CD4-positive, alpha-beta T cell treated with Interferon alpha-2 for 1 hour (primary cell): ENCODE measurements around the gene PTPN3.

Experiments used
- DNase-seq, 2 donors: peaks; one replicate each; pipeline ENCODE4 v3.0.0-alpha.2; 2020 to 2022

PTPN3 gene

DNA sequence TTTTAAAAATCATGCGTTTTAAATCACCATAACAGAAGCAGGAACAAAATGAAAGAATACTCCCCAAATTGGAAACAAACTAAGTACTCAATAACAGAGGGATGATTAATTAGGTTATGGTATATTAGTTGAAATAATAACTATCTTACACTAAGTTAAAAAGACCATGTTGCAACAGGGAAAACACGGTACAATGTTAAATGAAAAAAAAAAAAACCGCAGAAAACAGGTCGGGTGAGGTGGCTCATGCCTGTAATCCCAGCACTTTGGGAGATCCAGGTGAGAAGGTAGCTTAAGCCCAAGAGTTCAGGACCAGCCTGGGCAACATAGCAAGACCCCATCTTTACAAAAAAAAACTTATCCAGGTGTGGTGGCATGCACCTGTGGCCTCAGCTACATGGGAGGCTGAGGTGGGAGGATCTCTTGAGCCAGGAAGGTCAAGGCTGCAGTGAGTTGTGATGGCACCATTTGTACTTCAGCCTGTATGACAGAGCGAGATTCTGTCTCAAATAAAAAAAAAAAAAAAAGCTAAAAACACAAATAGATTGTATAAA, 2.4 kb upstream of the PTPN3 start:
- no peak for DNase-seq

- DNase-seq, result no peak
These were observed 1.7 kb upstream of the PTPN3 start for GRCh38 chr9:109499631-109500410.

- no peak for DNase-seq
These were observed 1.1 kb upstream of the PTPN3 start for GRCh38 chr9:109499093-109499630.

DNA sequence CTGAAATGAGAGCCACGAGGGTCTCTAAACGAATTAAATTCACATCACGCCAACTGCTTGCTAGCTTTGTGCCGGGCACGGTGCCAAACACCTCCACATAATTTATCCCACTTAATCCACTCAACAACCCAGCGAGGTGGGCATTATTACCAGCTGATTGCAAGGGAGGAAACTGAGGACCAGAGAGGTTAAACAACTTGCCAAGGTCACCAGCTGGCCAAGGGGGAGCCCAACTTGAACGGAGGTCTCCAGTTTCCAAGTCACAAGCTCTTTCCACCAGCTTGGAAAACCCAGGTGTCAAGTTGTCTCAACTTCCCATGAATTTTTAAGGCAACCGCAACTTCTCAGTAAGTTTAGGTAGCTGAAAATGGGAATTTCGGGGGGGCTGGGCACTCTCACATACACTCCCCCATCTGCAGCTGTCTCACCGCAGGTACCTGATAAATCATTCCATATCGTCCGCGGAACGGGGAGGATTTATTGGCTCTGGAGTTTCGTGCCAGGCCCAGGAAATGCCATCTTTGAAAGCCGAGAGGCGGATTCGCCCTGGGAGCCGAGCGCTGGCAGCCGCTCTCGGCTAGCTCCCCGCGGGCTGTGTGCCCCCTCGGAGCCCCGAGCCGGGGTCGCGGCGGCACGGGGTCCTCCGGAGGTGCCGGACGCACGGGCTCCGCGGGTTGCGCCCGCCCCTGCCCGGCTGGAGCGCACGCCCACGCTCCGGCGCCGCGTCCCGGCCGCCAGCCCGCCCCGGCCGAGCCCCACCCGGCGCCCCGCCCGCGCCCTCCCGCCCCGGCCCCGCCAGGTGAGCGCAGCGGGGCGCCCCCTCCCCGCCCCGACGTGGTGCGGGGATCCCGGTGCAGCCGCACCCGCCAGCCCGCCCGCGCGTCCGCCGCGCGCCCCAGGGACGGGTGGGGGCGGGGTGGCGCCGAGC, 617 bp downstream of the PTPN3 start:
- DNase-seq, result no peak

- no peak for DNase-seq
These were observed 1.3 kb downstream of the PTPN3 start for GRCh38 chr9:109496841-109497225.

GRCh38 chr9:109496218-109496617, 1.9 kb downstream of the PTPN3 start:
- DNase-seq, result no peak

DNA sequence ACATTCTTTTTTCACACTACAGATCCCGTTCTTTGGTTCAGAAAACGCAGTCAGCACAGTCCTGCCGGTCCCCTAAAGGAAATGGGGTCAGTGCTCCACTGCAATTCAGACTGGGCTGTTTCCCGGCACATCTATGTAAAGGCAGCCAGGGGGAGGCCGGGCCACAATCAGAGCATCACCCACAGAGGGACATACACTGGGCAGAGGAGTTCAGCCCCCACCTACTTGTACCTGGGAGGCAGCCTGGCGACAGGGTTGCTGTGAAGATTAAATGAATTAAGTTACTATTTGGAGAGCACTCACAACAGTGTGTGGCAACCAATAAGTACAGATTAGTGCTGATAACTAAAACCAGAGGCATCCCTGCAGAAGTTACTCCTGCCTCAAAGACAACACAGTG, 4.5 kb downstream of the PTPN3 start:
- DNase-seq, result no peak

DNA sequence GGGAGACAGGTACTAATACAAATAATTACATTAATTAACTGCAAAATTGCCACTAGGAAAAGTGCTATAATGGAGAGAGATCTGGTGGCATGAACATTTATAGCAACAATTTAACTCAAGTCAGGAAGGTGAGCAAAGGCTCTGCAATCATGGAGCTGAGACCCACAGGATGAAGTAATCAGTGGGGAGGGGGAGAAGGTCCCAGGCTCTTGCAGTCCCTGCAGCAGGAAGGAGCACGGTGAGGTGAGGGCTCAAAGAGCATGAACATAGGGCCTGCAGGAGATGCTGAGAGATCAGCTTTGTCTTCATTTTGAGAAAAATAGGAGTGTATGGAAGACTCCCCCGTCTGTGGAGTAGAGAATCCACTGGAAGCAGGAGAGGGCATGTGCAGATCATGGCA, 6.5 kb downstream of the PTPN3 start:
- no peak for DNase-seq

GRCh38 chr9:109488791-109489492, 9.2 kb downstream of the PTPN3 start:
- no peak for DNase-seq

GRCh38 chr9:109488351-109488750, 9.8 kb downstream of the PTPN3 start:
- DNase-seq, result no peak

- DNase-seq, result no peak
These were observed 10.9 kb downstream of the PTPN3 start for GRCh38 chr9:109487247-109487646.

GRCh38 chr9:109483744-109484429, 14.2 kb downstream of the PTPN3 start:
- no peak for DNase-seq

DNA sequence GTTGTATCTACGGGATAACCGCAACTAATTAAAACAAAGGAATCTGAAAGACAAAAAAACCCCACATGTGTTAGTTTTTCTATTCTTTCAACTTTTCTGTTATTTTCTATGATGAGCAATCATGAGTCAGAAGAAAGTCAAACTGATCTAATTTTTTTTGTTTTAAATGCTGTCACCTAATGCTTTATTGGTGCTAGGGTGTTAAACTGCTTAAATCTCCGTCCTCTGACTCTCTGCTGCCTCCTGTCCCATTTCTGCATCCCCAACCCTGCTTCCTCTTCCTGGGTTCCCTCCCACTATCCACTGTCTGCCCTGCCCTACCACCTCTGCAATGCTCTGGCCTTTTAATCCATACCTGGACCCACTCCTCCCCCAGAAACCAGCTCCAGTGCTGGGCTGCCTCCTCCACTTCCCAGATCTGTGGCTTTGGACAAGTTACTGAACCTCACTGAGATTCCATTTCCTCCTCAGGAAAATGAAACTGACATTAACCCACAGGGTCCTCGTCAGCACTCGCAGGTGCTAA, 15.7 kb downstream of the PTPN3 start:
- DNase-seq, result no peak

DNA sequence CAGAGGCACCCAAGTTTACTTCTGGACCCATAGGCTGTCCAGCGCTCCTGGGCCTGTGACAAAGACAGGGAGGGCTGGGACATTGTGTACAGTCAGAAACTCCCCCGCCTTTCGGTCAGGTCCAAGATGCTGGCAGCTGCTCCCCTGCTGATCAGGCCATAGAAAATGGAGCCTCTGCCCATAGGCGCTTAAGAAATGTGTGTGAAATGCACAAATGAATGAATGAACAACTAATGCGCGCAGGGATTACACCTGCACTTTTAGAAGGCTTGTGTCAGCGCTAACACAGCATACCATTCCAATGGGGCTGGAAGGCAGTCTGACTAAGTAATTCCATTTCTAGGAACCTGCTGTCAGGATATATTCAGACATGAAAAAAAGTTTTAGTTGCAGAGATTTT, 16.3 kb downstream of the PTPN3 start:
- no peak for DNase-seq

- no peak for DNase-seq
These were observed 18.3 kb downstream of the PTPN3 start for GRCh38 chr9:109479822-109480221.

GRCh38 chr9:109478665-109479380, 19.3 kb downstream of the PTPN3 start:
- DNase-seq, result no peak

DNA sequence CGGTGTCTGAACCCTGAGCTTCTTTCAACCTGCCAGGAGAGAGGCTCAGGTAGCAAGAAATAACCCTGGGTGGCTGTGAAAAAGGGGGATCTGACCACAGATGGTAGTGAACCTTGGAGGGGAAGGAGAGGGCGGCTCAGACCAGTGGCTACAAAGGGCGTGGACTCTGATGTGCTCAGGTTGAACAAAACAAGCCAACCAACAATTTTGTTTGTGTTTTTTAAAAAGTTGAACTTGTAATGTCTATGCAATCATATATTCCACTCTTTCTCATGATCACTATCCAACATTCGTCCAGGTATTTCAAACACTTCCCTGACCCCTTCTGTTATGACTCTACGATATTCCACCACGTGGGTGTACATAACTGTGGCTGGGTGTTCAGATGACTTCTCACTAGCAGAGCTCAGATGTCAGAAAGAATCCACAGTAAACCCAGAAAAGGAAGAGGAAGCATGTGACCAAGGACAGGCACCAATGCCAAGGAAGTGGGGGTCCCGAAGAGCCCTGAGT, 20.0 kb downstream of the PTPN3 start:
- DNase-seq, result no peak

- no peak for DNase-seq
These were observed 20.7 kb downstream of the PTPN3 start for GRCh38 chr9:109477258-109478050.

DNA sequence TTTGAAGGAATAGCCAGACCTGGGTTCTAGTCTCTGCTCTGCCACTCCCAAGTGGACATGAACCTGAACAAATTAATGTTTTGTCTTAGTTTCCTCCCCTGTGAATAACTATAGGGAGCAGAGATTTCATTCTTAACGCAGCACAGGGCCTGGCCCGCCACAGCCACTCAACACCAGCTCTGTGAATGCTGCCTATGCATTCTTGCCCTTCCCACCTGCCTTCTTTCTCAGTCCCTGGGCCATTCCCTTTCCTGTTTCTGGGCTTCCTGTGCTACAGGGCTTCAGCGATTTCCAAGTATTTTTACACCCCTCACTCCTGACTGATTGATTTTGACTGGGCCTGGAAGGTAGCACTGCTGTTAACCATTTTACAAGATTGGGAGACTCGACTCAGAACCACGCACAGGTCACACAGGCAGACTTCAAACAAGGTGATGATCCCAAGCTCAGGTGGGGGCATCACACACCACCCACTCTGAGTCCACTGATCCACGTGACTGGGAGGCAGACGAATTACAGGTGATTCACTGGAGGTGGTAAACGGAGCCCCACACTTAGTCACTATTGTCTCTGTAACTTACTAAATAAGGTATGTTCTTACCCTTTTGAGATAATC, 21.4 kb downstream of the PTPN3 start:
- DNase-seq, result no peak

- DNase-seq, result no peak
These were observed 22.6 kb downstream of the PTPN3 start for GRCh38 chr9:109475526-109475925.
